ENCODE measurements around the gene OR2A1. TPM values are rescaled to one million over a fixed set of nuclear protein-coding genes. Genes with fewer than 3 reads are reported as not detected.
"Not testable (repeated sequence)": the region's sequence is repeated elsewhere in the genome, so short reads cannot be mapped to it uniquely, and the experiment has no call there.

OR2A1 gene
- total RNA-seq (2014; rRNA removed; shearing (Covaris generic)), result not detected in 2 replicates
- polyA plus RNA-seq (2015; cell fraction: cytosol; rRNA removed), result not detected in 2 replicates
- polyA plus RNA-seq (2015; cell fraction: nucleus; rRNA removed), result not detected in 2 replicates

GRCh38 chr7:144311872-144312469, at the start of gene OR2A1:
Gene OR2A1 (plus strand): TSS chr7:144312419. CDS start chr7:144318125, 5,706 bp downstream.
- DNase-seq (ENCODE audit: low read depth), result not testable (repeated sequence)

GRCh38 chr7:144264692-144265091, 47.5 kb upstream of the OR2A1 start, which contains the start of gene OR2A7:
Gene OR2A7 (minus strand): TSS chr7:144264792. CDS start chr7:144259628, 5,164 bp downstream.
- DNase-seq (ENCODE audit: low read depth), result not testable (repeated sequence)

DNA sequence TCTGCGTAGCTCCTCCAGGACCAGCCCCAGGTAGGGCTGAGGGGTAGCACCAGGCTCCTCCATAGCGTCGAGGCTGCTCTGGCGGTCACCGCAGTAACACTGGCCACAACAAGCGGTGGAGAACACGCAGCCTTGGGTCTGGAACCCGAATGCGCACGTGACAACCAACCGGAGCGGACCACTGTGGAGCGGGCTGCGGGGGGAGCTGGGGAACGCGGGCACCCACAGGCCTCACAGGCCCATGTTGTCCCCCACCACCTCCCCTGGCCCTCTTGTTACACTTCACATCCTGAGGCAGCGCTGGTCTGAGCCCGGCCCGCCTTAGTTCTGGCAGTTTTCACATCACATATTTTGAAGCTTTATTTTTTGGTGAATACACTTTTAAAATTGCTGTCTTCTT, 43.0 kb upstream of the OR2A1 start, which contains the start of gene CTAGE8:
Gene CTAGE8 (minus strand): TSS at position 101 of the 400 bp plus-strand sequence. CDS start 38 bp downstream, at position 63.
- not testable (repeated sequence) for DNase-seq (ENCODE audit: low read depth)

- not testable (repeated sequence) for DNase-seq (ENCODE audit: low read depth)
Measured at GRCh38 chr7:144275281-144275680, 36.9 kb upstream of the OR2A1 start.

DNA sequence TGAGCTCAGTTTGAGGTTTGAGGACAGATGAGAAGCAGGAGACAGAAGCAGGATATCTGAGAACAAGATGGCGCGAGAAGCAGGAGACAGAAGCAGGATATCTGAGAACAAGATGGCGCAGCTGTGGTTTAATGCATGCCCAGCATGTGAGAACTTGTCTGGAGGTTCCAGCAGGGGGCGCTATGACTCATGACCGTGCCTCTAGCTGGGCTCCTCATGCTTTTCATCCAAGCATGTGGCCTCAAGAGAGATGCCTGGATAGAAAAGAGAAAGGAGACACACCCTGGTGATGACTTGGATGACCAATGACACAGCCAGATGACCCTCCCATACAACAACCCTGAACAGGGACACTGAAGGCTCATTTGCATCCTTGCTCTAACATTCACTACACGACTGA, 32.2 kb upstream of the OR2A1 start:
- not testable (repeated sequence) for DNase-seq (ENCODE audit: low read depth)

DNA sequence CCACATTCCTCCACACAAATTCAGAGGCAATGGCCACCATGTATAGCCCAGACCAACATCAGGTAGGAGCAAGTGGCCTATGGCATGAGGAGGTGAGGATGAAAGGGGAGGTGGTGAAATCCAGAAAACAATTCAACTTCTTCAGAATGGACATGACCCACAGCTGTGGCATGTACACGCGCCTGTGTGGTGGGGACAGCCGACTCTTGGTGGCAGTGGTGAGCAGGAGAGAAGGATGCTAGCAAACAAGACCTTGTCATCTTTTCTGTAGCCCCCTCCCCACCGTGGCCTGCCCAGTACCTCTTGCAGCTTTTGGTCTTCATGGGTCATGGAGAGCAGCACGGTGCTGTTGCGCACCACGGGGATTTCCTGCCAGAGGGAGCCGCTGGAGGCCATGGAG, 30.2 kb upstream of the OR2A1 start:
- not testable (repeated sequence) for DNase-seq (ENCODE audit: low read depth)

DNA sequence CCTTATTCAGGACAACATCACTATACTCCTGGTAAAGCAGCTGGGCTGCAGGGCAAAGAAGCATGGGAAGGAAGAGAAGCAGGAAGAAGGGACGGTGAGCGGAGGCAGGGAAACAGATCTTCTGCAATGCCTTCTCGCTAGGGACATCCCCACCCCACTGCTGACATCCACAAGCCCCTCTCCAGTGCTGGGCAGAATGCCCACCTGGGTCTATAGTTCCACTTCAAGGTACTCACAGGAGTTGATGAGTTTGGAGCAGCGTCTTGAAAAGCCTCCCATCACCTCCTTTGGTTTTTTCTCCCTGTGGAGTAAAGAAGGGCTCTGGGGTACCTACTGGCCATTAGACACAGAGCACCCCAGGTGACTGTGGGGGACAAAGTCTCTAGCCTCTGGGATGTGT, 29.7 kb upstream of the OR2A1 start:
- not testable (repeated sequence) for DNase-seq (ENCODE audit: low read depth)

DNA sequence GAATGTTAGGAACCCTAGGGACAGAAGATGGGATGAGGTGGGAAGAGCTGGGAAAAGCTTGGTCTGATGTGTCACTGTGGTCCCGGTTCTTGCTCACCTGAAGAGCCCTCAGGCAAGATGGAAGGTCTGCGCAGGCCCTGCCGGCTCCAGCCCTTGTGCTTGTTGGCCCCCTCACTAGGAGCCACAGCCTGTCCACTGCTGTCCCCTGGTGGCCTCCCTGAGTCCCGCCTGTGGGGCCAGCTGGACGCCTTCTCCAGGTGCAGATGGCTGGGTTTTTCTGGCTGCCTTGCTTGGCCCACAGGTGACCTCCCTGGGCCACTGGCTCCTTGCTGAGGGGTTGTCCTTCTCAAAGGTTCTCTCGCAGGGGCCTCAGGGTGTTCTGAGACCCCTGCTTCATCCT, 28.5 kb upstream of the OR2A1 start:
- DNase-seq (ENCODE audit: low read depth), result not testable (repeated sequence)

- DNase-seq (ENCODE audit: low read depth), result not testable (repeated sequence)
Measured at GRCh38 chr7:144287171-144287784, 24.9 kb upstream of the OR2A1 start.

DNA sequence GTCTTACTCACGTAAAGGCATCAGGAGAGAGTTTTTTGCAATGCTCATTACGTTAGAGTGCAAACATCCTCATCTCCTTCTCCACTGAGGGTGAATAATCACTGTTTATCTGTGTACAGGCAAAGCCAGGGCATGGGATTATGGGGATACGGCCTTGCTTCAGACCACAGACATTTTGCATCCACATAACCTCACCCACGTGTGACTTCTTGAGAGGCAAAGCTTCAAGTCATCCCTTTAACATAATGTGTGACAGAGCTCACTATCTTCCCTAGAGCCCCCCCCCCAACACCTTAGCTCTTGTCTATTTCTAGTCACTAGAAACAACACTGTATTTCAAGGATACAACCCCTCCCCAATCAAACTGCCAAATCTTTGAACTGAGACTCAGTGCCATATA, 20.6 kb upstream of the OR2A1 start:
- DNase-seq (ENCODE audit: low read depth), result not testable (repeated sequence)

- DNase-seq (ENCODE audit: low read depth), result not testable (repeated sequence)
Measured at GRCh38 chr7:144292384-144293161, 19.6 kb upstream of the OR2A1 start.

DNA sequence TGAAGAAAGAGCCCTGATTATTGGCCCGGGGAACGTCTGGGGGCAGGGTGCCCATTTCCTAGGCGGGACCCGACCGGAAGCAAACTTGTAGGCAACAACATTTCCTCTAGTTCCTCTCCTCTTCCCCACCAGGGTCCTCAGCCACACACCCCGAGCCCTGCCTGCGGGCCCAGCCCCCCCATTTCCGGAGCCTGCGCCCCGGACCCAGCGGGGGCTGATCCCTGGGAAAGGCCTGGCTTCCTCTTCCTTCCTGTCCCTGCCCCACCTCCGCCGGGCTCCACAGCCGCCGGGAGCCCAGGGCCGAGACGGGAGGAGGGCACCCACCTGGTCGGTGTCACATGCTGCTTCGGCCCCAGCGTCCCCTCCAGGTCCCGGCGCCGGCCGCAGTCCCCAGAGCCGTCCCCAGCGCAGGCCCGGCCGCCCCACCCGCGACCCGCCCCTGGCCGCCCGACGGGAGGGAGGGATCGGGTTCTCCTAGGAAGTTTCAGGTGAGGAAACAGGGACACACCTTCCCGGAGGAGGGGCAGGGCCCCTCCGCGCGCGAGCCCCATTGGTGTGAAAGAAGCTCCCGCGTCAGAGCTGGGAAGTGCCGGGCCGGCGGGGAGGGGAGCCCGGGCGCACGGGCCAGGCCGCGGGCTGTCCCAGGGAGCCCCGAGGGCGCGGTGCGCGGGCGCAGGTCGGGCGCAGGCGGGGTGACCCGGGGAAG, 18.3 kb upstream of the OR2A1 start:
- not testable (repeated sequence) for DNase-seq (ENCODE audit: low read depth)

GRCh38 chr7:144302578-144303303, 9.5 kb upstream of the OR2A1 start:
- DNase-seq (ENCODE audit: low read depth), result not testable (repeated sequence)

- not testable (repeated sequence) for DNase-seq (ENCODE audit: low read depth)
Measured at GRCh38 chr7:144303607-144304006, 8.6 kb upstream of the OR2A1 start.

DNA sequence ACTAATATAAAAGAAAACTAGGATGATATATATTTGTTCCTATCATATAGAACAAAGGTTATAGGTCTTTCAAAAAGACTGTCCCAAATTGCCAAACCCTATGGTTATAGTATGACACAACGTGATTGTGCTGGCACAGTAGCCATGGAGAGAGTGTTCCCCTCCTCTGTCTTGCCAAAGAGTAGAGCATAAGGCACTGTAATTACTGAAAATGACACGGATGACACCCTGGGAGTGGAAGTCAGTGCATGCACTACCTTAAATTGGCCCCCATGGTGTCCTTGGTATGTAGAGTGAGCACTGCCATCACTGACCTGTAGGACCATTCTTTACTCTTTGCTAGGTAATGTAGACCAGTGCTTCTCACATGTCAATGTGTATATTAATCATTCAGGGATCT, 7.1 kb upstream of the OR2A1 start:
- DNase-seq (ENCODE audit: low read depth), result not testable (repeated sequence)

DNA sequence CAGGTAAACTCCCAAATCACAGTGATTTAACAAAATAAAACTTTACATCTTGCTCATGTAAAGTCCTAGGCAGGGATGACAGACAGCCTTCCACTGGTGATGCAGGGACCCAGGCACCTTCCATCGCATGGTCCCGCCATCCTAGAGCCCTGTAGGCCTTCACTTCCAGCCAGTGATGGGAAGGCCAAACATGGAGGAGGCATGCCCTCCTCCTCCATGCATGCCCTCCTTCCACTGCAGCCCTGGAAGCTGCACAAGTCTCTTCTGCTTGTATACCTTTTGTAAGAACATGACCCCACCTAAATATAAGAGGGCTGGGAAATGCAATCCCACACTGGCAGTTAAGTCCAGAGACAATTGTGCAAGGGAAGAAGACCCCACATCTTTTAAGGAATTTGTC, 2.5 kb upstream of the OR2A1 start:
- DNase-seq (ENCODE audit: low read depth), result not testable (repeated sequence)

DNA sequence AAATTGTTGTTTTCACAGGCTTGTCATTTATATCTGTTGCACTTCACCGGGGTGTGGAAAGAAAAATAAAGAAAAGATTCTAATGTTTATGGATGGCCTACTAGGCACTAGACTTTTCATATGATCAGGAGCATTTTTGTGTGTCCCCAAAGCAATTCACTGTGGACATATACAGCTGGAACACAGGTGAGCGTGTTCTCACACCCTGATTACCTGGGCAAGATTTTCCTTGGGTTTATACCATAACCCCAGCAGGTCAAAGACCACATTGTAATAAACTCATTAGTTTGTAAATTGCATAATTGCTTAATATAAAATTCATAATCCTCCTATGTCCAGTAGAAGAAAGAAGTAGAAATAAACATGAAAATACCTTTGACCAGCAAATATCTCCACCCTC, 1.0 kb upstream of the OR2A1 start:
- not testable (repeated sequence) for DNase-seq (ENCODE audit: low read depth)

- DNase-seq (ENCODE audit: low read depth), result not testable (repeated sequence)
Measured at GRCh38 chr7:144317537-144317936, 5.3 kb downstream of the OR2A1 start.

DNA sequence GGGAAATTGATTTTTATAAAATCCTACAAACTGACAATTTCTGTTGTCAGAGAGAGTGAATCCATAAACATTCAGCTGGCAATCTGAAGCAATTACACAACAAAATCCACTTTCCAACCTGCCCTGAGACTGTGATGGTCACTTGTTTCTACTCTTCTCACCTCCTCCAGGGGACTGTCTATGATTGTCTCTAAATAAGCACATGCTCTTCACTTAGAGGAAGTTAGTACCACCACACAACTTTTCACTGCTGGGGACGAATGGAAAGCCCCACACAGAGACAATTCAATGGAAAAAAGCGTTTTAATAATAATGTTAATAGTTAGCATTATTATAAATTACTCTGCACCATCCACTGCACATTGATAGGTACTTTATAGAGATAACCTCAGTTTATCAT, 7.3 kb downstream of the OR2A1 start:
- DNase-seq (ENCODE audit: low read depth), result not testable (repeated sequence)

DNA sequence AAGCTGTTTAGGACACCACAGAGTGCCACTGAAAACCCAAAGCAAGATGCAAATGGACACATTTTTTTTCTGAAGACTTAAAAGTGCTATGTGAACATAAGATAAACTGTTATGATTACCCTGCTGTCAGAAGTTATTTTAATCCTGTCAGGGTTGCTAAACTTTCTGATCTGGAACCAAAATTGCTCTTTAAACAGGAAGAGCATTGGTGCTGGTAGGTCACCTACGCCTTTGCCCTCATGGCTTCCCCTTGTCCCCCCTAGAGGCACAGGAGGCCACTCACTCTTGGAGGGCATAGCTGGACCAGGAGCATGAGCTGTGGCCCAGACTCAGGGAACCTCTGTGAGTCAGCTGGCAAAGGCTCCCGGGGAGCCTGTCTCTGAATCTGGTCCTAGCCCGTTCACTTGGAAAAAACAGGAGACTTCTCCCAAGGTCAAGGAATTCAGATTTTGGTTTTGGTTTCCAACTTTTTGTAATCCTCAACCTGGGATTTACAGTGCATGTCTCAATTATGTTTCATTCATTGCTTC, 9.5 kb downstream of the OR2A1 start:
- DNase-seq (ENCODE audit: low read depth), result not testable (repeated sequence)
